HepG2 (cell line): Measurements from ENCODE around the gene ZNF644. TPM values are rescaled to one million over a fixed set of nuclear protein-coding genes. Genes with fewer than 3 reads are reported as not detected.

Experiments used
- ATF6 ChIP-seq: sonication (generic); formaldehyde crosslinking; conservative IDR thresholded peaks from 2 replicates; pipeline ENCODE4 v1.4.0; 2020; ENCODE audit warnings: missing genetic modification reagents
- CEBPB ChIP-seq: IDR thresholded peaks from 2 replicates; pipeline ENCODE4 v1.6.1; 2011; ENCODE audit warnings: low read depth, low read length, improper control_type of control experiment, borderline replicate concordance
- GATAD1 ChIP-seq: IDR thresholded peaks from 2 replicates; pipeline ENCODE4 v1.6.1; 2016; ENCODE audit warnings: missing genetic modification reagents, missing compliant biosample characterization
- HNF1A ChIP-seq, 2 experiments: sonication (generic) in 1 of 2; formaldehyde crosslinking in 1 of 2; IDR thresholded peaks; 2 replicates each; pipeline versions ENCODE4 v1.4.0 to v1.6.1; 2016 to 2020; ENCODE audit warnings: borderline replicate concordance in 1 of 2, low read depth in 1 of 2, mild to moderate bottlenecking in 1 of 2, missing genetic modification reagents in 1 of 2
- JUNB ChIP-seq: sonication (generic); formaldehyde crosslinking; IDR thresholded peaks from 2 replicates; pipeline ENCODE4 v1.8.0; 2022; ENCODE audit warnings: missing genetic modification reagents, mild to moderate bottlenecking, borderline replicate concordance
- PCBP2 ChIP-seq: fragments of 200-400 bp; formaldehyde crosslinking; optimal IDR thresholded peaks from 2 replicates; pipeline ENCODE3; 2018; ENCODE audit warnings: low read length, low read depth; ENCODE audit not compliant: poor library complexity, severe bottlenecking
- SP5 ChIP-seq: IDR thresholded peaks from 2 replicates; pipeline ENCODE4 v1.6.1; 2016; ENCODE audit warnings: low read depth, borderline replicate concordance
- ZBTB10 ChIP-seq: sonication (generic); formaldehyde crosslinking; IDR thresholded peaks from 2 replicates; pipeline ENCODE4 v1.4.0; 2020; ENCODE audit warnings: missing genetic modification reagents, borderline replicate concordance
- ZBTB25 ChIP-seq: IDR thresholded peaks from 2 replicates; pipeline ENCODE4 v1.6.1; 2018; ENCODE audit warnings: missing genetic modification reagents
- ZNF737 ChIP-seq: sonication (generic); formaldehyde crosslinking; IDR thresholded peaks from 2 replicates; pipeline ENCODE4 v1.5.0; 2020; ENCODE audit warnings: missing genetic modification reagents, mild to moderate bottlenecking, borderline replicate concordance
- ZNF770 ChIP-seq: sonication (generic); formaldehyde crosslinking; IDR thresholded peaks from 2 replicates; pipeline ENCODE4 v1.5.0; 2020; ENCODE audit warnings: mild to moderate bottlenecking, missing genetic modification reagents
- polyA plus RNA-seq, 8 experiments: library from polyadenylated mRNA; depleted of rRNA in 3 of 8; stranded (reverse) in 7 of 8; unstranded in 1 of 8; fragments of >200 nt; fragmentation: Illumina TruSeq in 4 of 8; extraction: Trizol in 4 of 8; gene quantifications; 2 replicates each; pipeline versions ENCODE4 v1.2.1 to v1.2.3, GENCODE V29; 2011 to 2016; ENCODE audit warnings: low read depth in 4 of 8, missing spikeins in 1 of 8, mixed read lengths in 1 of 8; ENCODE audit not compliant: insufficient read depth in 1 of 8
- total RNA-seq, 5 experiments: library from RNA; depleted of rRNA; stranded (reverse); fragments of >200 nt; fragmentation: Illumina TruSeq; extraction: Trizol; gene quantifications; 2 replicates each; pipeline ENCODE4 v1.2.3, GENCODE V29; 2016; ENCODE audit warnings: low read depth in 1 of 5

Gene ZNF644
- total and polyA plus RNA-seq, 2 of the 13 experiments (the other 11 are each of a cell fraction or from before 2014, with no cell fraction given): 17.7 to 51.7 TPM

- TF ChIP-seq ZNF770 (CRISPR knock-in tag): no peak
- 0 out of 2 replicates have a peak, but pooled peaks have one; percentile 42 for TF ChIP-seq SP5
- TF ChIP-seq ATF6 (CRISPR knock-in tag): no peak
- no peak for TF ChIP-seq CEBPB
- no peak for TF ChIP-seq ZNF737 (CRISPR knock-in tag)
- no peak for TF ChIP-seq PCBP2
- TF ChIP-seq JUNB (CRISPR knock-in tag): no peak
- TF ChIP-seq ZBTB25 (CRISPR knock-in tag): 0 out of 2 replicates have a peak, but pooled peaks have one; percentile 10
- TF ChIP-seq ZBTB10 (CRISPR knock-in tag): no peak
- TF ChIP-seq GATAD1: no peak
- TF ChIP-seq HNF1A (IDR thresholded peaks at IDR 0.05; ENCODE audit: low read depth): no peak
- TF ChIP-seq HNF1A (CRISPR knock-in tag; IDR thresholded peaks at IDR 0.05; ENCODE audit: borderline replicate concordance): no peak
These were observed 15.3 kb upstream of the ZNF644 start (continued) for GRCh38 chr1:91036894-91037829.
